Measurements from ENCODE around the gene IRF4.

Gene IRF4

GRCh38 chr6:456887-457286, 65.3 kb downstream of the IRF4 start:
- Histone ChIP-seq H2AFZ (ENCODE audit: low read depth, low read length, severe bottlenecking) (no peak overlapping the region), H3K27ac (ENCODE audit: low read depth, low read length) (no peak overlapping the region), H3F3A (ENCODE audit: insufficient read depth) (no peaks in the 10 kb centered on the region), H3K79me2 (ENCODE audit: insufficient read depth, low read length) (no peaks in the 10 kb centered on the region), H3K27me3 (ENCODE audit: low read length) (0 out of 2 replicates have a peak, but pooled peaks cover 5% of the 10 kb centered on the region), H4K20me1 (ENCODE audit: low read depth, low read length) (no peaks in the 10 kb centered on the region), H3K9me2 (replicated peaks; ENCODE audit: insufficient read depth, low read length) (no peaks in the 10 kb centered on the region), H3K9ac (ENCODE audit: low read length) (no peak overlapping the region), H3K36me3 (ENCODE audit: low read length) (no peaks in the 10 kb centered on the region), H3K9me3 (ENCODE audit: insufficient read depth, low read length) (no peaks in the 10 kb centered on the region), H3K4me2 (ENCODE audit: low read depth, low read length, poor library complexity, severe bottlenecking) (no peak overlapping the region), H3K4me3 (ENCODE audit: insufficient read depth, low read length, poor library complexity, severe bottlenecking) (no peak overlapping the region)
- TF ChIP-seq CTCF (IDR thresholded peaks at IDR 0.05; ENCODE audit: insufficient read depth, low read length, poor library complexity, severe bottlenecking) (no peak), EZH2phosphoT487 (conservative IDR thresholded peaks at IDR 0.05; ENCODE audit: low read length) (no peak)
